HTR-8/SVneo (cell line): Measurements from ENCODE around the gene AOPEP.

Experiments used
- DNase-seq: peaks from one replicate; pipeline ENCODE4 v3.0.0; 2011; ENCODE audit warnings: low spot score, mixed read lengths; ENCODE audit not compliant: insufficient read length
- FAIRE-seq: peaks from 2 replicates; lab custom pipeline; 2011; peaks lifted over from hg19 to GRCh38; lab: Jason Lieb, UNC

The AOPEP gene

DNA sequence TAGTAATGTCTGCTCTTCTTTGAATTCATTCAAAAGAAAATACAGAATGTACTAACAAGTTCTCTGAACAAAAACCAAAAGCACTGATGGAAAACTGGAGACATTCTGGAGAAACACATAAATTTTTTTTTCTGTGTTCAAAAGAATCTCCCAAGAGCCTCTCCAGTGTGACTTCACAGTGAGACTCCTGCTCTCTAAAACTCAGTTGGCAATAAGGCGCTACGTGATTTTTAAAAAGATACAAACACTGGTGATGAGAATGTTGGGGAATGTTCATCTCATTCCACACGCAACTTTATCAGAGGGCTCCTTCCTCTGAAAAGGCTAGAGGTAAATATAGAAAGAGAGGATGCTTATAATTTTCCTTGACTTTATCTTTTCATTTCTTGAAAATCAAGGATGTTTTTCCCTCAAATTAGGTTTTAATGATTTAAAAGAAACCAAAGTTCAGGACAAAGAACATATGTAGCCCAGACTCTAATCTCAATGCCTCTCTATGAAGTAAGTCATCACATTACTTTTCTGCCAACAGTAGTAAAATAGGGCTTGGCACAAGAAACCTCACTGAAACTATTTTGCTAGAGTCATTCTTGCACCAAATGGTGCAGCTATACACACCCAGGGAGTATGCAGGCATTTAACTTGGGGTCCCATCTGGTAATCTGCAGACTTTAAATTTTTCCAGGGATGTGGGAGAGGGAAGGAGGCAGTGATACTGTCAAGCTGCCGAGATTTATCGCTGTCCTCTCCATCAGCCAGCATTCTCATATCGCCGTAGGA, 12.9 kb upstream of the AOPEP start:
- FAIRE-seq, result no peak
- no peak for DNase-seq

DNA sequence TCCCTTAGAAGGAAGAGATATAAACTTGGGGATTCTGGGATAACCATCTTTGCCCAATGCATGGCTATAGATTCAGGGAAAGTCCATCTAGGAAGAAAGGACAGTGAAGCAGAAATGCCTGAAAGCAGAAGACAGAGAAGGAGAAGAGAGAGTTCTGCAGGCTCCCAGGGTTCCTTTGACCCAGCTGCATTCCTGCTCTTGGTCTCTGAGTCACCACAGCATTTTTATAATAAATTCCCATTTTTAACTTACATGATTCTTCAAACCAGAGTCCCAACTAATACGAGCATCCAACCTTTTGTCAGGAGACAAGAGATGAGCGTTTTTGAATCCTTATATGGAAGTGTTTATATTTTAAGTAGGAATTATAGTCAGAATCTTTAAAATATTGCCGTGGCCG, 12.0 kb upstream of the AOPEP start:
- DNase-seq, result no peak
- no peak for FAIRE-seq

DNA sequence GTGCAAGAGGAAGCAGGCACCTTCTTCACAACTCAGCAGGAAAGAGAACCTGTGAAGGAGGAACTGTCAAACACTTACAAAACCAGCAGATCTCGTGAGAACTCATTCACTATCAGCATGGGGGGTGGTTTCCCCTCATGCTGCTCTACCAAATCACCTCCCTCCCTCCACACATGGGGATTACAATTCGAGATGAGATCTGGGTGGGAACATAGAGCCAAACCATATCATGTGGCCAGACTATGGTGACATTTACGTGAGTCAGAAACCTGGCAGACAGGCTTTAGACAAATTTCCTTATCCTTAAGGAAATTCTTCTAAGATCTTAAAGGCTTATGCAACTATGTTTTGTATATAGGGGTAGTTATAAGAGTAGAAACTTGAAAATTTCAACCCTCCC, 8.7 kb upstream of the AOPEP start:
- FAIRE-seq (no peak), DNase-seq (no peak)

DNA sequence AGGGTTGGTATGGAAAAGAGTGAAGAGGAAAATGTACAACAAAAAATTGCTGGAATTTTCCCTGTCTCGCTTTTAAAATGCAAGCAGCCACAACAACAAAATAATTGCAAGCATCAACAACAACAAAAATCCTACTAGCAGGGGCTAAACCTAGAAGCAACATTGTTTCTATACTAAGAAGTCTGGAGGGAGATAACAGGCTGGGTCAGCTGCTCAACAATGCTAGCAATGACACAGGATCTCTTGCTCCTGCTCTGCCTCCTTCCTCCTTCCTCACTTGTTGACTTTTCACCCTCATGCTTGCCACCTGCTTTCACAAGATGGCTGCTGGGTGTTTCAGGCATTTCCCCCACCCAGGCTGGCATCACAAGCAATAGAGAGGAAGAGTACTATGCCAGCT, 7.6 kb upstream of the AOPEP start:
- no peak for FAIRE-seq

DNA sequence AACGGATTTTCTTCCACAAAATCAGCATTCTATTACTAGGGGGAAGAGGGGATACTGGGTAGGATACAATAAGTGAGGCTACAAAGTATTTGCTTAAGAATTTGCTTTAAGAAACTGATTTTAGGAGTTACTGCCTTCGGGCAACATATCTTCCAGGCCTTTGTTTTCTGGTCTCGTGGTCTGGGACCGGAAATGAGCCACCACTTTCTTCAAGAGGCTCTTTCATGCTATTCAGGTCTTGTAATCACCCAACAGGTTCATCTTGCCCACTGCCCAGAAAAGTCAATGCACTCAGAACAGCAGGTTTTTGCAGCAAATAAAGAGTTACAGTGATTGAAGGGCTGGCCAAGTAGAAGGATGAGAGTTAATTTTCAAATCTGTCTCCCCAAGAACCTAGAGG, 6.6 kb upstream of the AOPEP start:
- FAIRE-seq (no peak), DNase-seq (no peak)

More for the DNA sequence above, 7.6 kb upstream of the AOPEP start:
- no peak for DNase-seq

DNA sequence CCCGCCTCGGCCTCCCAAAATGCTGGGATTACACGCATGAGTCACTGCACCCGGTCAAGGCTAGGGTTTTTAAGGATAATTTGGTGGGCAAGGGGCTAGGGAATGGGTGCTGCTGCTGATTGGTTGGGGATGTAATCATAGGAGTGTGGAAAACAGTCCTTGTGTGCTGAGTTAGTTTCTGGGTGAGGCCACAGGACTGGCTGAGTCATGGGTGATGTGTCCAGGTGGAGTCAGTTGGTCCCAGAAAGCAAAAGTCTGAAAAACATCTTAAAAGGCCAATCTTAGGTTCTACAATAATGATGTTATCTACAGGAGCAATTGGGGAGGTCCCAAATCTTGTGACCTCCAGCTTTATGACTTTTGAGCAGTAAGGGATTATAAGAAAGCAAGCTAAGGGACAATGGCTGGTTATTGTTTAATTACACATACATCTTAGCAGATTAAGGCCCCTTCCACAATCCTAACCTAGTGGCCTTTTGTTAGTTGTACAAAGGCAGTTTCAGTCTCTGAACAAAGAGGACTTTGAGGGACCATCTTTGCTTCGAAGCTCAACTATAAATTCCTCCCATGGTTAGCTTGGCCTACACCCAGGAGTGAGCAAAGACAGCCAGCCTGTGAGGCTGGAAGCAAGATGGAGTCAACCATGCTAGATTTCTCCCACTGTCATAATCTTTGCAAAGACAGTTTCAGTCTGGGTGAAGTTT, 5.5 kb upstream of the AOPEP start:
- no peak for DNase-seq
- FAIRE-seq, result no peak

DNA sequence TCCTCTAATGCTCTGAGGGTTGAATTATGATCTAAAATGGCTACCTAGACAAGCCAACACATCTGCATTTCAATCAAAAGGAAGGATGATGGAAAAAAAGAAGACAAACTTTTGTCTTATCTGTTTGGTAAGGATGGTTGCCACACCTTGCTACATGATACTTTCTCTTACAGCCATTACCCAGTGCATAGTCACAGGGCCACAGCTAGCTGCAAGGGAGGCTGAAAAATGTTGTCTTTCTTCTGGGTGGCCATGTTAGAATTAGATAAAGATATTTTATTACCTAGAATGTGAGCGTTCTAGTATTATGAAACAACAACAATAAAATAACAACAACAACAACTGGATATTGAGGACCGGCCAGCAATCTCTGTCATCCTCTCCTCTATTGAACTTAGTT, 4.7 kb upstream of the AOPEP start:
- DNase-seq (no peak), FAIRE-seq (no peak)

DNA sequence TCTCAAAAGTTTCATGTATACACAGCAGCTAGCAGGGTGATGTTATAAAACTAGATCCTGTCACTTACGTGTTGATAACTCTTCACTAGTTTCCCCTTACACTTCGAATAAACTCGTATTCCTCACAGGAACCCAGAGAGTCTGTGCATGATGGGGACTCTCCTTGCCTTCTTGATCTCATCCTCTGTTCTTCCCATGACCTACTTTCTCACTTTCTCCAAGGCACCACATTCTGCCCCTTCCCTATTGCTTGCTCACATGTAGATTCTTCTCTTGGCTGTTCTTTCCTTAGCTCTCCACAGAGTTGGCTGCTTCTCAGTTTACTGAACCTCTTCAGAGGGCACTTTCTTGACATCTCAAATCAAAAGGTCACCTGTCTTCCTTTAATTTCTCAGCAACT, 1.2 kb upstream of the AOPEP start:
- no peak for FAIRE-seq
- DNase-seq, result no peak

DNA sequence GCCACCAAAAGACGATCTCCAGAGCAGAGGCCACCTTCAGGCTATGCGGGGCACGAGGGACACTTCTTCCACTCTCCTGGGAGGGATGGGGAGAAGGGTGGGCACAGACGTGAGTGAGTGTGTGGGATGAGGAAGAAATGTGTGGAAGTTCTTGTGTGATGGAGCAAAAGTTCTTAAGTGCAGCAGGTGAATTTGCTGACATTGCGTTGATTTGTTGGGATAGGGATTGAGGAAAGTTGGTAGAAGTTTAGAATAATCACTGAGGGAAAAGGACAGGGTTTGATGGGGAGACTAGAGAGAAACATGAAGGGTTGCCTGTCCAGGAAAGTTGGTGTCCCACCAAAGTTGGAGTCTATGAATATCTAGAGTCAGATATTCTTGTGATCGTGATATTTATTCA, 2.2 kb downstream of the AOPEP start:
- DNase-seq, result no peak
- FAIRE-seq, result no peak

DNA sequence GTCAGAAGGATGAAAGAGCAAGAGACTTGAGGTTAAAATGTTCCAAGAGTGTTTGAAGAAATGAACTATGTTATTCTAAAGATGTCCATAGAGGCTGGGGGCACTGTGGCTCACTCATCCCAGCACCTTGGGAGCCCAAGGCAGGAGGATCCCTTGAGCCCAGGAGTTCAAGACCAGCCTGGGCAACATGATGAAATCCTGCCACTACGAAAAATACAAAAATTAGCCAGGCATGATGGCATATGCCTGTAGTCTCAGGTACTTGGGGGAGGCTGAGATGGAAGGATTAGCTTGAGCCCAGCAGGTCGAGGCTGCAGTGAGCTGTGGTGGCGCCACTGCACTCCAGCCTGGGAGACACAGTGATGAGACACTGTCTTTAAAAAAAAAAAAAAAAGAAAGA, 2.7 kb downstream of the AOPEP start:
- DNase-seq (no peak), FAIRE-seq (no peak)

DNA sequence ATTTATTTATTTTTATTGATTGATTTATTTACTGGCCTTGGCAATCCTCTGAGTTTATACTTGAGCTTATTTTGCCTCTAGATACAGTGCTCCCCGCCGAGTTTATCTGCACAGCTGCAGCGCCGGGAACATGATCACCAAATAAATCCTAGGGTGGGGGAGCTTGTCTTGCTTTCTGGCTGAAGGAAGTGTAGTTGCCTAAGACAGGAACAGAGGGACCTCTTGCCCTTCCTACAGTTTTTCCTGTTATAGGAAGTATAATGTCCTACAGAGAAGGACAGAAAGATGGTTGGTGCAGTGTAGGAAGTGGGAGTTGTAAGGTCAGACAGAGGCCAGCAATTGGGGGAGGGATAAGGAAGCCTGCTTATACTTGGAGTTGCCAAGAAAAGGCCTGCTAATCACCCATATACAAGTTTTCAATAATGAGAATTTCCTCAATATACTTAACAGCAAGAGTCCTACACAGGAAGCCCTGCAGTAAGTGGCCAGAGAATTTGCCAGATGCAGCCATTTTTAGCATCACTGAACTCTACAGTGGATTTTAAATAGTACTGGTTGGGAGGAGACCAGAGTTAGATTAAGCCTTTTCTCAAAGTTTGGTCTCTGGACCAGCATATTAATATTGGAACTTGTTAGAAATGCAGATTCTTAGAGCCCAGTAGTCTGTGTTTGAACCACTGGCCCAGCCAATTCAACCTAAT, 7.7 kb downstream of the AOPEP start:
- no peak for FAIRE-seq
- DNase-seq, result no peak

DNA sequence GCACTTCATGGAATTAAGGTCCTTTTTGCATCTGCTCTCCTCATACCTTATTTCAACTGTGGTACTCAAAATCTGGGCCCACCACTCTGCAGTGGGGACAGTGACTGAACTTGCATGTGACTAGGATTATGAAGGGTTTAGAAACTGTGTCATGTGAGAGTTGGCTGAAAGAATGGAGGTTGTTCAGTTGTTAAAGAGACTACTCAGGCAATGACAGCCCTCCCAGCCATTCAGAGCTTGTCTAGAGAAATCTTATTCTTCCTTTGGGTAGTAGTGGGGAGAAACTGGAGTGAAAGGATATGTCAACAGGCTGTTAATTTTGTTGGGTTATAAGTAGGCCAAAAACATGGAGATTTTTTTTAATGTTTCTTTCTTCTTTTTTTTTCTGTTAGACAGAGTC, 10.3 kb downstream of the AOPEP start:
- FAIRE-seq (no peak), DNase-seq (no peak)

DNA sequence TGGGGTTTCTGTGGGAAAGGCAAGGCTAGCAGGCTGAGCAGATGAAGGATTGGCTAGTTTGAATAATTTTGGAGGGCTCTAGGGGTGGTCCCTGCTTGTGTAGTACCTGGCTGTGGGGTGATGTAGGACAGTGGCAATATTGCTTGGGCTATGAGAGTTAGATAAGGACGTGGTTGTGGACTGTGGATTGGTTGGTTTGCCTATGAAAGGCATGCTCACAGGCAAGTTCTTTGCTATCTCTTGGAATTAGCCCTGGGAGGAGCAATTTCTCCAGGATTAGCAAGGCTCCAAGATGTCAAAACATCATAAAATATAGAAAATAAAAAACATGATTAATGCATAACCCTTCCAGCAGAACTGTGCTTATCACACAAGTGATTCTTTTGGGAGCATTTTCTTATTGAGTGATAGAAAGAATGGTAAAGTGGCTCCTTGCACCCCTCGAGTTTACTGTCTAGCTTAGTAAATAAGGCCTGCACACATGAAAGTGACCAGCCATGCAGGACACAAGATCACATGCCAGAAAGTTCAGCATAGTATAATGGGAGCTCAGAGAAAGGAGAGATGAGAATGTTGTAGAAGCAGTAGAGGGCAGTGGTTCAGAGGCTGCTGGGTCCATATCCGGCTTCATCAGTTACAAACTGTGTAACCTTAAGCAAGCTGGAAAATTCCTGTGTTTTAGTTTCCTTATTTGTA, 13.8 kb downstream of the AOPEP start:
- no peak for FAIRE-seq
- DNase-seq, result no peak

DNA sequence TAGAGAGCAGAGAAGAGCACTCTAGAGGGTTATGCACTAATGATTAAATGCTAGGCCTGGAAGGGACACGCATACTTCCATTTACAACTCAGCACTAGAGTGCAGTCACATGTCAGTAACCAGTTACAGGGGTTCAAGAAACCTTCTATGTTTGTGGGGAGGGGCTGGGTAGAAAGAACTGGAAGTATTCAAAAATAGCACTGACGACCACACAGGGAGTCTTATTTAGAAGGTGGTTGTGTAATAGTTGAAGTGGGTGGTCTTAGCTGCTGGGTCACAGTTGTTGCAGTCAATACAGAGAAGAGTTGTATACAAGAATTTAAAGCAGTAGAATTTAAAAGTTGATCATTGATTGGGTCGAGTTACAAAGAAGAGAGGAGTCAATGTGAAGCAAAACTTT, 15.4 kb downstream of the AOPEP start:
- no peak for DNase-seq
- FAIRE-seq, result no peak

DNA sequence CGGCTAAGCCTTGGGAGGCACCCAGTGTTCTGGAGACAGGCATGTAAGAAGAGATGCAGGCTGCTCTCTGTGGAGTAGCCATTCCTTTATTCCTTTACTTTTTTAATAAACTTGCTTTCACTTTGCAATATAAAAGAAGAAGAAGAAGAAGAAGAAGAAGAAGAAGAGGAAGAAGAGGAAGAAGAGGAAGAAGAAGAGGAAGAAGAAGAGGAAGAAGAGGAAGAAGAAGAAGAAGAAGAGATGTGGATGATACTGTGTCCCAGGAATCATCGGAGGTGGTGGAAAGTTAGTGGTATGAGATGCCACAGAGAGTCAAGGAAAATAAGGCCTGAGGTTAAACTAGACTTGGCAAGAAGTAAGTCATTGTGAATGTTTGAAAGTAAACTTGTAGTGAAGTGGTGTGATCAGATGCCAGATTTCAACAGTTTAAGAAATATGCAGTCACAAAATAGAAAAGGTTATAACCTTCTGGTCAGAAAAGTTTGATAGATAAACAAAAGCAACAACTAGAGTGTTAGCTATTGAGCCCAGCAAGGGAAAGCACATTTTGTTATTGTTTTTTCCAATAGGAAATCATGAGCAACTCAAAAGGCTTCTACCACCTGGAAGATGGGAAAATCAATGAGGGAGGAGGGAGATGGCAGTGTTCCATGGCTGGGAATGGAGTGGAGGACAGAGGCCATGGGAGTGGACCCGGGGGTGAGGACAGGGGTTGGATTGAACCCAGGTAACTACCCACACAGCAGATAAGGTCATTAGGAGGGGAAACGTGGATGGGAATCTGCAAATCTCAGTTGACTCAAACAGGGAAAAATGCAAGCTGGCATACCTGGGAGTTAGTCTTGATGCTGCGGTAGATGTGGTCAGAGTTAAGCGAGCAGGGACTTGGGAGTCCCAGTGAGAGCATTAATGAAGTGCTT, 16.8 kb downstream of the AOPEP start:
- DNase-seq (no peak), FAIRE-seq (no peak)

DNA sequence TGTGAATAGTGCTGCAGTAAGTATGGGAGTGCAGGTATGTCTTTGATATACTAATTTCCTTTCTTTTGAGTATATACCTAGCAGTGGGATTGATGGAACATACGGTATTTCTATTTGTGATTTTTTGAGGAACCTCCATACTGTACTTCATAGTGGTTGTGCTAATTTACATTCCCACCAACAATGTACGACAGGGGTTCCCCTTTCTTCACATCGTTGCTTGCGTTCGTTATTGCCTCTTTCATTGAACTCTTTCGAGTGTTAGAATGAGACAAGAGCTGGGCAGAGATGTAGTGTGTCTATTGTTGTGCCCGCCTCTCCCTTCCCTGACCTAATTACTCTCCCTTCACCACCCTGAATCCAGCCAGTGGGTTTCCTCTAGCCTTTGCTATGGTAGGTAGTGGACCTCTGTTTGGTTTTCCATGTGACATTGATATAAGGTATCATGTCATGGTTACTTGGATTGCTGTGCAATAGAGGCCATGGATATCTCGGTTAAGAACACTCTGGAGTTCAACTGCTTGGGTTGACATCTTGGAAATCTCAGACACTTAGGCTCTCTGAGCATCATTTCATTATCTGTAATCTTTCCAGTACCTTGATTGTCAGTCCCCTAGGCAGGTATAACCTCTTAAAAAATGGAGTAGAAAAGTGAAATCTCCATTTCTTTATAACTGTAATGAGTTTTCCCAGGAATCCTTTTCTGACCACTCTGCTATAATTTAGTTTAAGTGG, 19.5 kb downstream of the AOPEP start:
- DNase-seq, result no peak
- FAIRE-seq, result no peak

DNA sequence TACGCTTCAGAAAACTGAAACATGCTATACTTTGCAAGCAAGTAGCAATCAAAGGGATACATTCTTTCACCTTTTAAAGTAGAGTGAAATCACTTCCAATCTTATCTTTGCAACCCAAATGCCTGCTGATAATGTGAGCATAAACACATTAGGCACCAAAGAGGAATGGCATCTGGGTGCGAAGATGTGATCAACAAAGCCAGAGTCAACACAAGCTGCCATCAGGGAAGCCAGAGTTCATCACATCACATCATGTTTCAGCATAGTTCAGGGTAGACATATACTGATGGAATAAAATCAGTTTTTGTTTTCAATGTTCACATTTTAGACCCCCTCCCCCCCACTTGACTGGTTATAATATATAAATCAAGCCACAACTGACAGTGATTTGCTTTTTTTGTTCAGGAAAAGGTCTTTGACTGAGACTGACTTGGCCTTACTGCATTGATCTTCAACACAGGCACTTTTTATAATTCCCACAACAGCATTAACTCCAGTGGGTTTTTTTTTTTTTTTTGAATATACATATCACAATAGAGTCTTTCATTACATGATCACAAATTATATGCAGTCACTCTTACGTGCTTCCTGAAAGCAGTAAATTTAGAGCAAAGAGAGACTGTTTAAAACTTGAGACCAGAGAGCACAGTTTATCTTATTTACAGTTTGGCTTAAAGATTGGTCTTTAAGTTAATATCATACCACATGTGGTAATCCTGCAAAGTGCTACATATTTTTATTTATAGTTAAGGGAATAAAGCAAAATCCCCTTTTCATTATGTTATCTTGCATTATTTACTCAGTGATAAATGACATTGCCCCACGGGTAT, 20.3 kb downstream of the AOPEP start:
- FAIRE-seq (no peak), DNase-seq (no peak)

DNA sequence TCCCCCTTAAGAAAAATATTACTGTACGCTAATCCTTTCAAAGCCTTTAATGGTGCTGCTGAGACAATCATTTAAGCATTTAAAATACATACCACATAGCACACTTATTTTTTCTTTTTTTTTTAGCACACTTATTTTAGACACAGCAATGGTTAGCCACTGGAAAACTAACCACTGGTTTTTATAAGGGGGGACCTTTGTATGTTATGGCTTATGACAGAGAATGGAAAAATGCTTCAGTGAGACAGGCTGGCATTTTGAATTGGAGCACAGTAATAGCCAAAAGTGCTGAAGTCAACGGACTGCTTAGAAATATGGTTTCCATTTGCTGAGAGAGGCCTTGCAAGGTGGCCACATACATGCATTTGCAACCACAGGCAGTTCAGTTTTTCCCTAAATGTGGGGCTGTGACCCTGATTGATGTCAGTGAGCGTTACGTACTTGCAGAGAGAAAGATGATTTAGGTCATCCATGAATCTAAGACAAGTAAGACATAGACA, 28.5 kb downstream of the AOPEP start:
- FAIRE-seq, result no peak
- no peak for DNase-seq
